Thymus (tissue), 11 donors: Measurements from ENCODE around the gene ADGRF5. TPM values are rescaled to one million over a fixed set of nuclear protein-coding genes. Genes with fewer than 3 reads are reported as not detected.
A peak's percentile ranks its signal among the peaks of the same experiment; 100 is the strongest.
"Not testable (repeated sequence)": the region's sequence is repeated elsewhere in the genome, so short reads cannot be mapped to it uniquely, and the experiment has no call there.

ENCODE experiments used
- DNase-seq, 9 donors: peaks; one replicate each; pipeline ENCODE4 v3.0.0-alpha.2; 2013; ENCODE audit warnings: low spot score in 9 of 9, low read depth in 6 of 9, missing footprints in 1 of 9
- H3K27ac ChIP-seq, 2 donors: one replicate each; pipeline ENCODE4 v1.5.1; 2013; ENCODE audit warnings: control low read depth in 1 of 2, low read depth in 1 of 2, low read length in 1 of 2, mild to moderate bottlenecking in 1 of 2, moderate library complexity in 1 of 2
- H3K27me3 ChIP-seq, 2 donors: one replicate each; pipeline ENCODE4 v1.5.1; 2013; ENCODE audit warnings: low read length in 1 of 2; ENCODE audit not compliant: control insufficient read depth in 2 of 2, insufficient read depth in 1 of 2
- H3K36me3 ChIP-seq, 2 donors: one replicate each; pipeline ENCODE4 v1.5.1; 2013; ENCODE audit warnings: low read length in 1 of 2, mild to moderate bottlenecking in 1 of 2, moderate library complexity in 1 of 2; ENCODE audit not compliant: control insufficient read depth in 2 of 2, insufficient read depth in 2 of 2
- H3K4me1 ChIP-seq, 2 donors: one replicate each; pipeline ENCODE4 v1.5.1; 2013; ENCODE audit warnings: low read length in 2 of 2; ENCODE audit not compliant: control insufficient read depth in 2 of 2, insufficient read depth in 2 of 2
- H3K4me3 ChIP-seq, 2 donors: one replicate each; pipeline ENCODE4 v1.5.1; 2013; ENCODE audit warnings: low read length in 2 of 2, control low read depth in 1 of 2, mild to moderate bottlenecking in 1 of 2
- H3K9me3 ChIP-seq, 2 donors: one replicate each; pipeline ENCODE4 v1.5.1; 2013; ENCODE audit warnings: low read length in 1 of 2, mild to moderate bottlenecking in 1 of 2; ENCODE audit not compliant: control insufficient read depth in 2 of 2, insufficient read depth in 1 of 2
- WGBS: extraction: QIAGEN DNeasy Blood & Tissue Kit; methylation state at CpG from one replicate; pipeline ENCODE4 v1.1.7; 2013; 5-methylcytosine and 5-hydroxymethylcytosine counted together
- polyA plus RNA-seq: library from polyadenylated mRNA; stranded (reverse); fragments of 200-250 nt; gene quantifications from one replicate; pipeline ENCODE4 v1.2.3, GENCODE V29; 2013
- total RNA-seq: library from RNA; stranded (reverse); fragments of 120-200 nt; gene quantifications from one replicate; pipeline ENCODE4 v1.2.4, GENCODE V29; 2013
- donor health status: healthy.

ADGRF5 gene
- total and polyA plus RNA-seq, 2 donors = 4.2 to 5.0 TPM

DNA sequence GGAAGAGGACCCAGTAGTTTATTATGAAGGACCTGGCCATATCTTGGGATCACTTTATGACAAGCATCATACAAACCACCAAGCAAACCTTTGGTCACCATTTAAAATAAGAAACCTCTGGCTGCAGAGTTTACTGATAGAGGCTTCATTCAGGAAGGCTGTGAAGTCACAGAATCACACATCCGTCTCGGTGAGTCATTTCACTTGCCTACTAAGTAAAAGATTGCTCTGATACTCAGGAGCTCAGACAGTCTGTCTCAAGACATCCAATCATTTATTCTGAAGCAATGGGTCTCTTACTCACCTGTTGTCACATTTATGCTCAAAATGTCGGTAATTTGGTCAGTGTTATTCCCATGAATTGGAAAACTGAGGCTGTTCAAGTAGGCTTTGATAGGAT is 33.7 kb downstream of the ADGRF5 start:
- no peak for DNase-seq
- Histone ChIP-seq H3K9me3 (no peaks in the 10 kb centered on the region), H3K4me1 (no peaks in the 10 kb centered on the region), H3K4me3 (no peak overlapping the region), H3K27ac (no peak overlapping the region), H3K36me3 (no peaks in the 10 kb centered on the region), H3K27me3 (no peaks in the 10 kb centered on the region)
- 65% methylated on average over 3 of the region's 3 CpGs for WGBS

DNA sequence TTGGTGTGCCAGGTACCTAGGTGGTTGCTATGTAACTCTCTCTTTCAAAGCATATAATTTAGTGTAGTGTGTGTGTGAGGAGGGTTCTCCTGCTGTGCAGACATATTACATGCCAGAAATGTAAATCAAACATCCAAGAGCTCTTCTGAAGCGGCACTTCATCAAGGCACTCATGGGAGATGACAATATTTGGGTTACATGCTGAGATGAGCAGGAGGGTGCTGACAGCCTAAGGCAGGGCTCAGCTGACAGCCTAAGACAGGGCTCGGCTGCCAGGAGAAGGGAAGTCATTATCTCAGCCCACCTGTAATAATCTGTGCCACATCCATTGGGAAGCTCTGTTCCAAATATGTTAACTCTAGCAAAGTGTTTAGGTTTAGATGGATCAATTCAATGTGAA is 39.1 kb downstream of the ADGRF5 start:
- Histone ChIP-seq H3K27ac (no peak overlapping the region), H3K4me3 (no peak overlapping the region), H3K4me1 (no peaks in the 10 kb centered on the region), H3K27me3 (no peaks in the 10 kb centered on the region), H3K9me3 (no peaks in the 10 kb centered on the region), H3K36me3 (no peaks in the 10 kb centered on the region)
- WGBS = 90% methylated on average over 2 of the region's 2 CpGs
- no peak for DNase-seq

DNA sequence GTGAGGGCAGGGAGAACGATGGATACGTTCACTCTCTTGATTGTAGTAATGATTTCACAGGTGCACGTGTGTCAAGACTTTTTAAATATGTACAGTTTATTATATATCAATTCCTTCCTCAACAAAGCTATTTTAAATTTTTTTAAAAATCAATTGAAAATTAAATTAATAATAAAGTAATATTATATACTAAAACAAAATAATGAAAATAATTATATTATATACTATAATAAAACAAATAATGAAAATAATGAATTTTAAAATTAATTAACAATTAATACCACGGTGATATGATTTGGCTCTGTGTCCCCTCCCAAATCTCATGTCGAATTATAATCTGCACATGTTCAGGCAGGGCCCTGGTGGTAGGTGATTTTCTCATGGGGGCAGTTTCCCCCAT is 42.7 kb downstream of the ADGRF5 start:
- no peaks in the 10 kb centered on the region for H3K9me3 ChIP-seq
- H3K4me1 ChIP-seq = no peaks in the 10 kb centered on the region
- 87% methylated on average over 5 of the region's 5 CpGs for WGBS
- no peaks in the 10 kb centered on the region for H3K36me3 ChIP-seq
- no peak overlapping the region for H3K27ac ChIP-seq
- H3K27me3 ChIP-seq = no peaks in the 10 kb centered on the region
- no peak for DNase-seq
- no peak overlapping the region for H3K4me3 ChIP-seq

DNA sequence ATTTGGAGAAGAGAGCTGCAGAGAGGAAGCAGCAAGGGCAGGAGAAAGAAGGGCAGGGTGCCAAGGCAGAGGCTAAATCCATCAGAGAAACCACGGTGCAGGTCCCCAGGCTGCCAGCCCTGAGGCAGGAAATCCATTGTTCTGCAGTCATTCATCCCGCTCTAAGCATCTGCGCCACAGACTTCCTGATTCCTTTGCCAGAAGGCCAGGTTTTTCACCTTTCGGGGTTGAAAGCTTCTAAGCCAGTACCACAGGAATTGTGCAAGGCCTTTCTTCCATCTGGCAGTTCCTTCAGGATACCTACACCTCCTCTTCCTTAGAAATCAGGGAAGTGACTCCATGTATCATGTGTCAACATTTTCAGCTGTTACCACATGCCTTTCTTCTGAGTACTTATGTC is 45.6 kb downstream of the ADGRF5 start:
- H3K27me3 ChIP-seq = no peaks in the 10 kb centered on the region
- H3K4me3 ChIP-seq = no peak overlapping the region
- no peaks in the 10 kb centered on the region for H3K36me3 ChIP-seq
- no peaks in the 10 kb centered on the region for H3K9me3 ChIP-seq
- H3K4me1 ChIP-seq = no peaks in the 10 kb centered on the region
- H3K27ac ChIP-seq = no peak overlapping the region
- 27% methylated on average over 4 of the region's 4 CpGs for WGBS
- DNase-seq = no peak

DNA sequence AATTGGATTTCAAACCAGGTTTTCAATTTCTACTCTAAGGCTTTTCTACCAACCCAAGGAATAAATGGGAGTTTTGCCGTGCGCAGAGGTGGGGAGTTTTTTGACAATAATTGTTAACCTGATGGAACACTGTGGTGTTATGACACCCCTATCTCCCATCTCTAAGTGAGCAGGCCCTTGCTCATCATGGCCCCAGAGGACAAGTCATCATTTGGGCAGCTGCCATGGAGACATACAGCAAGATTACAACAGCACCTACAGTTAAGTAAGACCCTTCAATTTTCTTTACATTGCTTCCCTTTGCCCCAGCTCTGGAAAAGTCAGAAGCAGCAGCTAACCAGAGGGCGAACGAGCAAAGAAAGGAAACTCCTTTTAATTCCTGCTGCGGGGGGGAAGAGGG is 54.3 kb downstream of the ADGRF5 start:
- WGBS = 90% methylated on average over 5 of the region's 5 CpGs
- Histone ChIP-seq H3K27me3 (no peaks in the 10 kb centered on the region), H3K9me3 (no peaks in the 10 kb centered on the region), H3K4me3 (no peak overlapping the region), H3K27ac (no peak overlapping the region), H3K36me3 (no peaks in the 10 kb centered on the region), H3K4me1 (no peaks in the 10 kb centered on the region)
- no peak for DNase-seq

DNA sequence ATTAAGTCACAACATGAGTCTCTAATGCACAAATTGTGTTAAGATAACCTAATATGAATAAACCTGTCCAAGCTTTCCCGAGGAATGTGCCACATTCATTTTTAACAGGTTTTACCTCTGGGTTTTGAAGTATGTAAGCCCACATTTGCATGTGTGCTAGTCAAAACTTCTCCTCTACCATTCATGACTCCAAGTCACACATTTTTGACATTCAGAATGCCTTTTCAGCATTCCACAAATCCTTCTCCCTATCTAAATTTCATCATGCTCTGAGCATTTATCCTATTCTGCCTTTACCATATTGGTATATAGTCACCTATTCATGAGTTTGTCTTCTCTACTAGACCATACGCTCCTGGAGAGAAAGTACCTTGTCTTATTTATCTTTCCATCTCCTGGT is 56.5 kb downstream of the ADGRF5 start:
- 96% methylated on average over 2 of the region's 2 CpGs for WGBS

DNA sequence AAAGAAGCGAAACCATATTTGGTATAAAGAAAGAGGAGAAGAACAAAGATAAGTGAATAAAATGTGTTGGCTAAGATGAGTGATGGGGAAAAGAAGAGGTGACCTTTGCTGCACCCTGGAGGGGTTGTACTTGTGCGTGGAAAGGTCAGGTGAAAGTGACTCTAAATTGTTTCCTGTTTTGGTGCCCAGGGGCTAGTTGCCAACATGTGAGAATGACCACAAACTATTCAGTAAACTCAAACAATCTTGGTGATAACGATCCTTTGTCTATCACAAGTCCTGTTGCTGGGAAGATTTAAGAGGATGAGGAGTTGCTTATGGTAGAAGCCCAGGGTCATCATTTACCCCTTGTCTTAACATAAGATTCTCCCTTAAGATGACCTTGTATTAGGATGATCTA is 57.9 kb downstream of the ADGRF5 start:
- H3K27ac ChIP-seq = no peak overlapping the region
- H3K36me3 ChIP-seq = no peaks in the 10 kb centered on the region
- WGBS = 95% methylated on average over 3 of the region's 3 CpGs
- no peaks in the 10 kb centered on the region for H3K9me3 ChIP-seq
- no peak for DNase-seq
- H3K27me3 ChIP-seq = no peaks in the 10 kb centered on the region
- no peak overlapping the region for H3K4me3 ChIP-seq
- H3K4me1 ChIP-seq = no peaks in the 10 kb centered on the region

More for the DNA sequence above, 56.5 kb downstream of the ADGRF5 start:
- H3K27ac ChIP-seq = no peak overlapping the region
- H3K36me3 ChIP-seq = no peaks in the 10 kb centered on the region
- H3K9me3 ChIP-seq = no peaks in the 10 kb centered on the region
- DNase-seq = no peak
- H3K4me1 ChIP-seq = no peaks in the 10 kb centered on the region
- H3K27me3 ChIP-seq = no peaks in the 10 kb centered on the region
- no peak overlapping the region for H3K4me3 ChIP-seq

DNA sequence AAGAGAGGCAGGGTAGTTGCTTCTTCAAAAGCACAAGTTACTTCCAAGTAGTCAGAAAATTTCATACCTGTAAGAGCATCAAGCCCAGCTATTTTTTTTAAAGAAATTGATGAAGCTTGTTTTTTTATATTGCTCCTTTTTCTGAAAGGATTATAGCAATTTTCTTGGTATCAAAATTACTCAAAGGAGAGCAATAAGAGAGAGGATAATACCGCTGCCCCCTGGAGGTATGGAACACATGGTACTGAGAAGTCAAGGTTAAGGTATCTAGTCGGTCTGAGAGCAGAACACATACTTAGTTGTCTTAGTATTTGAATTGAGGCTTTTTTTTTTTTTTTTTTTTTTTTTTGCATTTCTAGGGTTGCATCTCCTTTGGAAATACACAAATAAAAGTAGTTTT is 59.4 kb downstream of the ADGRF5 start:
- Histone ChIP-seq H3K27ac (no peak overlapping the region), H3K9me3 (no peaks in the 10 kb centered on the region), H3K27me3 (no peaks in the 10 kb centered on the region), H3K4me3 (no peak overlapping the region), H3K36me3 (no peaks in the 10 kb centered on the region), H3K4me1 (no peaks in the 10 kb centered on the region)
- WGBS = 81% methylated on average over 2 of the region's 2 CpGs
- peak in 1 of 9 donors; percentile 4 for DNase-seq

DNA sequence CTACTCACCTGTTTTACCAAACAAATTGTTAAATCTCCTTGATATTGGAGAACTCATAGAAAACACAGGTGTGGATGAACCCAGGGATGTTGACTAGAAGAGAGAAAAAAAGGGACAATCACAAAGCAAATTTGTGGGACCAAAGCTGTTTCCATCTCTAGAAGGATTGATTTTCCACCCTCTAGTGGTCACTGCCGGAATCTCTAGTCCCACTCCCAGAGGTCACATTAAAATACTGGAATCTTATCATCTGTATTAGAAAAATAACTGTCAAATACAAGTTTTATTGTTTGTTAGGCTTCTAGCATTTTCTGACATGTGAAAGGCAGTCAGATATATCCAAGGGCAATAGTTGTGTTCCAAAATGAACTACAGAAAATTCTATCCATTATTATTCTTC is 65.8 kb downstream of the ADGRF5 start:
- 65% methylated on average over 1 of the region's 1 CpG for WGBS
- H3K27ac ChIP-seq, H3K4me1 ChIP-seq, H3K9me3 ChIP-seq, H3K4me3 ChIP-seq, H3K36me3 ChIP-seq, H3K27me3 ChIP-seq: not testable (repeated sequence)
- peak in 2 of 9 donors; percentile 10 to 15 for DNase-seq

DNA sequence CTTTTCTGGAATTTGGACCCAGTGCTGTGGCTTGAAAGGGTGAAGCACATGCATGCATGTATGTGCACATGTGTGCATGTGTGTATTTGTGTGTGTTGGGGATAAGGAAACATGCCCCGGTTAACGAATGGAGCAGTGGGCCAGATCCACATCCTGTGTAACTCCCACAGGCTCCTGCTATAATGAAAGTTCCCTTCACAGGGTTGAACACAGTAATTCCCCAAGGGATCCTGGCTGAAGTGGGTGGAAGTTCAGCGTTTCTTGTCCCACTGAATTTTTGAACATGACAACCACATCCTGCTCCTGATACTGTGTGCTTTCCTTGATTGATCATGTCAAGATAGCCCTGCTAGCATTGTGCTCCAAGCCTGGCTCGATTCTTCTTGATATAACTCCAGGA is 70.2 kb downstream of the ADGRF5 start:
- H3K4me1 ChIP-seq, H3K27ac ChIP-seq, H3K27me3 ChIP-seq, H3K36me3 ChIP-seq, DNase-seq, H3K9me3 ChIP-seq, H3K4me3 ChIP-seq: not testable (repeated sequence)
- 69% methylated on average over 4 of the region's 4 CpGs for WGBS
